NCI-H2196 (cell line): ENCODE data around the gene GPR176.
"Not testable (repeated sequence)": the region's sequence is repeated elsewhere in the genome, so short reads cannot be mapped to it uniquely, and the experiment has no call there.

Experiments used
- DNase-seq: peaks from one replicate; lab custom pipeline; 2025; ENCODE audit not compliant: unreplicated experiment; lab: John Stamatoyannopoulos, UW

Gene GPR176

DNA sequence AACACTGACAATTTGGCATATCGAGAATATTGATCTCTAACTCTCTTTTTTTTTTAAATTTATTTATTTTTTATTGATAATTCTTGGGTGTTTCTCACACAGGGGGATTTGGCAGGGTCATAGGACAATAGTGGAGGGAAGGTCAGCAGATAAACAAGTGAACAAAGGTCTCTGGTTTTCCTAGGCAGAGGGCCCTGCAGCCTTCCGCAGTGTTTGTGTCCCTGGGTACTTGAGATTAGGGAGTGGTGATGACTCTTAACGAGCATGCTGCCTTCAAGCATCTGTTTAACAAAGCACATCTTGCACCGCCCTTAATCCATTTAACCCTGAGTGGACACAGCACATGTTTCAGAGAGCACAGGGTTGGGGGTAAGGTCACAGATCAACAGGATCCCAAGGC is 27.0 kb downstream of the GPR176 start:
- DNase-seq = not testable (repeated sequence)

DNA sequence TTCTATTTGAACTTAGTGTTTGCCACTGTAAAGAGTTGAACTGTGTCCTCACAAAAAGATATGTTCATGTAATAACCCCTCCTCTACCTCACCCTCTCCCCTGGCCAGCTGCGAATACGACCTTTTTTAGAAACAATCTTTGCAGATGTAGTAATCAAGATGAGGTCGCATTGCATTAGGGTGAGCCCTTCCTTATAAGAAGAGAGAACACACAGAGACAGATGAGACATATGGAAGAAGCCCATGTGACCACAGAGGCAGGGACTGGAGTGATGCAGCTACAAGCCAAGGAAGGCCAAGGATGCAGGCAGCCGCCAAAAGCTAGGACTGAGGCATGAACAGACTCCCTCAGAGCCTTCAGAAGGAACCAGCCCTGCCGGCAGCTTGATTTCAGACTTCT is 27.6 kb downstream of the GPR176 start:
- DNase-seq = no peak

DNA sequence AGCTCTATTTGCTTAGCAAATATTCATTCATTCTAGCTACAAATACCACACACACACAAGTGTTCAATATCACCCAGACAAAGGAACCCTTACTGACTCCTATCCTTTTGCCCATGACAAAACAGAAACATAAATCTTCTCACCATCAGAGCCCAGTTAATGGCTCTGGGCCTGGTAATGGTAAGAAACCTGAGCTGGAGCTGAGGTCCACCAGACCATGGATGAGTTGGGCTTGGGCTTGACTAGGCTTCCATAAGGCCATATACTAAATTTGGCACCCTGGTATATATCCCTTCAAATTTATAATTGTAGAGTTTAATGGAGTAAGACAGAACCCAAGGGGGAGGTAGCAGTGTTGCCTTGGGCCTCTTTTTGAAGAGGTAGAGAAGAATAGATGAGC is 29.4 kb downstream of the GPR176 start:
- peak; percentile 3 for DNase-seq

DNA sequence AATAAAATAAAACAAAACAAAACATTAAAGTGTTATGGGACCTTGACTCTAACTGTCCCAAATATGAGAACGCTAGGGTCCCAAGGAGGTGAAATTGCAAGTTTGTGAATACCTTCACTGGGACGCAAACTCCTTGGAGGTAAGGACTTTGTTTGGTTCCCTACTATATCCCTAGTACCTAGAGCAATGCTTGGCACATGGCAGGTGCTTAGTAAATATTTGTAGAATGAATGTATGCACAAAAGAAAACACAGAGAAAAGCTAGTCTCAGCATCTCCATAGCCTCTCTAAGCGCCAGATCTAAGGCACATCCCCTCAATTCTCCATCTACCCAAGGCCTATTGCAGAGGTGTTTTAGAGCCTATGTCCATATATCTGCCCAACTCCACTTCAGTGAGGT is 30.5 kb downstream of the GPR176 start:
- no peak for DNase-seq

DNA sequence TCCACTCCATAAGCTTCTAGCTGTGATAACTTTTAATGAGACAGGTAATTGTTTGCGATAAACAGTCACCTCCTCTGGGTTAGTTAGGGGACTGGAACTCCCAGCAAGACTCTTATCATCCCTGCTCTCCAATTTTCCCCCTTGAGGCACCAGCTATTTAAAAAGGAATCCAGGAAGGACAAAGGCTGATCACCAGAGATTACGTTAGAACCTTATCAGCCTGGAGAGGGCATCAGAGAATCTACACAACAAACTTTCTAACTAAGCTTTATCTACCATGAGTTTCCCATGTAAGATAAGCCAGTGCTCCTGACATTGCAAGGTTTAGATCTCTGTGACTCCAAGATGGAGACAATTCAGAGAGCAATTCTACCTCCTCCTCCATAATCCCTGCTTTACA is 31.3 kb downstream of the GPR176 start:
- DNase-seq = no peak

DNA sequence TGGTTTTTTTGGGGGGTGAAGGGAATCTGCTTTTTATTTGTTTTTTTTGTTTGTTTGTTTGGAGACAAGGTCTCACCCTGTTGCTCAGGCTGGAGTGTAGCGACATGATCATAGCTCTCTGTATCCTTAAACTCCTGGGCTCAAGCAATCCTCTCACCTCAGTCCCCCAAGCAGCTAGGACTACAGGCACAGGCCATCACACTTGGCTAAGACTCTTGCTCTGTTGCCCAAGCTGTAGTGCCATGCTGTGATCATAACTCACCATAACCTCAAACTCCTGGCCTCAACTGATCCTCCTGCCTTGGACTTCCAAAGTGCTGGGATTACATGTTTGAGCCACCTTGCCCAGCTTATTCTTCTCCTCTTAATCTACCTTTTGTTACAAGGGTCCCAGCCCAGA is 31.8 kb downstream of the GPR176 start:
- DNase-seq = no peak

DNA sequence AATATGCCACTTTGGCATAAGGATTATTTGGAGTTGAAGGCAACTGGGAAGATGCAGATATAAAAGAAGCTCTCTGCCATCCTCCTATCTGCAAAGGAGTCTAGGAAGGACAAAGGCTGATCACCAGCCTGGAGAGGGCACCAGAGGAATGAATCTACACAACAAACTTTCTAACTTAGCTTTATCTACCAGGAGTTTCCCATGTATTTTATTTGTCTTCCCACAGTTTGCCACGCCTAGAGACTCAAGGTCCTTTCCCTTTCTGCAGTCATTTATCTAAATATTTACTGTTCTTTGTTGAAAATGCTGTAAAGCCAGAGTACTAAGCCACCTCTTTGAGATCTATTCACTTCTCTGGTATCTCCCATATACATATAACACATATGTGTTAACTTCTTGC is 32.2 kb downstream of the GPR176 start:
- no peak for DNase-seq

DNA sequence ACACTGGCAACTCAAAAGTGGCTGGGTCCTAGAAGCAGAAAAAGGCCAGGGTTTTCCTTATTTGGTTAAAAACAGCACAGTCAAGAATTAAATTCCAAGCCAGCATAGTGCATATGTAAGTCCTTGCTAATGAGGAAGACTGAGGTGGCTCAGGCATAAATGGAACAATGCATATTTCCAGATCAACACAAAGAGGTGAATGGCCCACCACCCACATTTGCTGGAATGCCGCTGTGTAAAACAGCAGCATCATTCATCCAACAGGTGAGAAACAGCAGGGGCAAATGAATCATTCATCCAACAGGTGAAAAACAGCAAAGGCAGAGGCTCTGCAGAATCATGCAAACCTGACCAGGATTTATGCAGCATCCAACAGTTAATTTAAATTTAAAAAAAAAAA is 32.9 kb downstream of the GPR176 start:
- no peak for DNase-seq

DNA sequence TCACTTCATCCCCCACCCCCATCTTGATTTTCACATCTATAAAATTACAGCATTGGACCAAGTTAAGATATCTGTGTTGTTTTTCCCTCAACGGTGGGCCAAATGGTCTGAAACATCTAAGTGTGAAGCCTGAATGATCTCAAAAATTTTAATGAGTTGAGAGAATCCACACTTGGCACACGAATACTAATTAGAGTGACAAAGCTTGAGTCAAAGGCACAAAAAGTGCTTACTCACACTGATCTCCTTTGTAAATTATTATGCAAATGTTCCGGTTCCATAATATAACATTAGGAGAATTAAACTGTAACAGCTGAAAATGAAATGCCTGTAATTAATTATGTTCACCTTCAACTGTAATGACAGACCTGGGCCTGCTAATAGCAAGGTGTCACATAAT is 33.6 kb downstream of the GPR176 start:
- DNase-seq = no peak

DNA sequence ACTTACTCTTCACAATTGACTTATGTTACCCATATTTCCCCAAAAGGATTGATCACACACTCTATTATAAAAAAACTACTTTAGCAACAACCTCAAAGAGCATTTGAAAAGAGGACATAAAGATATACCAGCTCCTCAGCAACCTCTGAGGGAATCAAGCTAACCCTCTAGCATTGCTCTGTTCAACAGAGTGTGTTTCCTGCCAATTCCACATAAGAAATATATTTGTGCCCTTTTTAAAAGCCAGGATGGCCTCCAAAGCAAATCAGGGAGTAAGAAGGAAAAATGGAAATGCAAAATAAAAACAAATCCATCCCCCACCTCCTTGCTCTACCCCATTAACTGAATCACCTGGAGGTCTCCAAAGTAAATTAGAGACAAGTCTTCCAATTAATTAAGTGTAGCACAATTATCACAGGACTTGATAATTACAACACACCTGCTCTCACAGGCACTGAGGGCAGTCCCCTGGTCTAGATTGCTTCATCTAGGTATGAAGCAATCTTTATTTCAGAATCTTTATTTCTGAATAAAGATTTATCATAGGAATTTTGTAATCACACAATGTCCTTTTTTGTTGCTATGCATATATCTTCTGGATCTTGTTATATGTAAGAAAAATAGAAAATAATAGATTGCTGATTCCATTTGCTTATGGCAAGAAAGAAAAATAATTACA is 34.8 kb downstream of the GPR176 start:
- no peak for DNase-seq

DNA sequence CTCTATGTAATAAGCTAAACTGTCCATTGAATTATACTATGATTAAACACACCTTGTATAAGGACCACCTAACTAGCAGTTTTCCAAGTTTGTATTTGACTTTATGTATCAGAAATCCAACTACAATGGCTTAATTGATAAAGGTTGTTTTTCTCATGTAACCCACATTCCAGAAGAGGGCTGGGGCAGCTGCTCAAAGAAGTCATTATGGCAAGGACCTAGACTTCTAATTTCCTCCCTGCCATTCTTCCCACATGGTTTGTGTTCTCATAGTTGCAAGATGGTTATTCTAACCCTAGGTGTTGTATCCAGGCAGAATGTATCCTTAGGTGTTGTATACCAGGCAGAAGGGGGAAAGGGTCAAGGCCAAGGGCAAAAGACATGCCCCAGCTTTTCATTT is 35.7 kb downstream of the GPR176 start:
- DNase-seq = no peak

DNA sequence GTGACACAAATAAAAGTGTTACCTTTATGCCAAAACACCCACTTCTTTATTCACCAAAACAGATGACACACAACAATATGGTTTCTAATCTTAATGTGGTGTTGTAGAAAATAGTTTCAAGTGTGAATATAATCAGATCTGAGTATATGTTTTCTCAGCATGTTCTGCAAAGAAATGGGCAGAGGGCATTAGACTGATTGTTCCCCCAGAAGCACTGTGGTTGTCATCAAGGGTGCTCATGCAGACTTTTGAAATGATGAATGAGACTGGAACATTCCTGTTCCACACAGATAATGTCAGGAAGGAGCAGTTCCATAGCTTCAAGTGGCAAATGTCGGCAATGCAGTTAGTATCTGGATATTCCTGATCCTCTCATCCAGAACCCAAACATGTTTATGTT is 37.5 kb downstream of the GPR176 start:
- DNase-seq = no peak

DNA sequence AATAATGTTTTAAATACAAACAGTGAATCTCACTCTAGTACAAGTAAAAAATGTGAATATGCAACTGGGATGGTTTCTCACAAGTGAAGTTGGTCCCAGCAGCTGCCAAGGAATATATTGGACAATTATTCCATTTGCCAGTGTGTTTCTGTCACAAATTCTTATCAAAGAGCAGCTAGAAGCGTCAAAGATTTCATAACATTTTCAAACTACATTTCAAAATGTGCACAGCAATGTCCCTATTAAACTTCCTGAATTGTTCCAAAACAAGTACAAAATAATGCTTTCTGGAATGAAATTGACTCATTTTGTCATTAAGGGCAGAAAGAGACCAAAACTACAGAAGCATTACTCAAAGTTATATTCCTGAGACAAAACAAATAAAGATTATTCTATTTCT is 38.3 kb downstream of the GPR176 start:
- no peak for DNase-seq

DNA sequence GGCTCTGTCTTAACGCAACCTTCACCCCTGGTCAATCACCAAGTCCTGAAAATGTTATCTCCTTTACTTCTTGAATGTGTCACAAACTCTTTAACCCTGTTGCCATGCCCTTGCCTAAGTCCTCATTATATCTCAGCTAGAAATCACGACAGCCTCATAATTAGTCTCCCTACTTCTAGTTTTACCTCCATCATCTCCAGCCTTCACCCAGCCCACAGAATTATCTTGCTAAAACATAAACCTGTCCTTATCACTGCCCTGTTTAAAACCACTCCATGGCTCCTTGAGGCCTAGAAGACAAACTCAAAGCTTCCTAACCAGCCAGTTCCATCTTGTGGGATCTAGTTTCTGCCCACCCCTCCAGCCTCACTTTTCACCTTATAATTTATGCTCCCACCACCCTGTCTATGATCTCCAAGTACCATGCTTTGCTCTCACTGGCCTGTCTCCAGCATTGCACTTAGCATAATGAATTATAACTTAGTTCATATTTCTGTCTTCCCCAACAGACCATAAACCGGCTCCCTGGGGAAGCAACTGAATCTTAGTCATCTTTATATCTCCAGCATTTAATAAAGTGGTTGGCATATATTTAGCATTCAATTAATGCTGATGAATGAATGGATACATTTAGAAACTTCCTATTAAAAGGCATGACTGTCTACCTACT is 39.2 kb downstream of the GPR176 start:
- no peak for DNase-seq

DNA sequence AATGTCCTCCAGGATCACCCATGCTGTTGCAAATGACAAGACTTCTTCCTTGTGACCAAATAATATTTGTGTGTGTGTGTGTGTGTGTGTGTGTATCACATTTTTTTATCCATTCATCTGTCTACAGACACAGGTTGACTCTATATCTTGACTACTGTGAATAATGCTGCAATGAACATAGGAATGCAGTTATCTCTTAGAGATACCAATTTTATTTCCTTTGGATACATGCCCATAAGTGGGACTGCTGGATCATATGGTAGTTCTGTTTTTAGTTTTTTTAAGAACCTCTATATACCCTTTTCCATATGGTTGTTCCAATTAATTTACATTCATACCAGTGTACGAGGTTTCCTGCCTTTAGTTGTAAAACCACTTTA is 41.7 kb downstream of the GPR176 start:
- no peak for DNase-seq

DNA sequence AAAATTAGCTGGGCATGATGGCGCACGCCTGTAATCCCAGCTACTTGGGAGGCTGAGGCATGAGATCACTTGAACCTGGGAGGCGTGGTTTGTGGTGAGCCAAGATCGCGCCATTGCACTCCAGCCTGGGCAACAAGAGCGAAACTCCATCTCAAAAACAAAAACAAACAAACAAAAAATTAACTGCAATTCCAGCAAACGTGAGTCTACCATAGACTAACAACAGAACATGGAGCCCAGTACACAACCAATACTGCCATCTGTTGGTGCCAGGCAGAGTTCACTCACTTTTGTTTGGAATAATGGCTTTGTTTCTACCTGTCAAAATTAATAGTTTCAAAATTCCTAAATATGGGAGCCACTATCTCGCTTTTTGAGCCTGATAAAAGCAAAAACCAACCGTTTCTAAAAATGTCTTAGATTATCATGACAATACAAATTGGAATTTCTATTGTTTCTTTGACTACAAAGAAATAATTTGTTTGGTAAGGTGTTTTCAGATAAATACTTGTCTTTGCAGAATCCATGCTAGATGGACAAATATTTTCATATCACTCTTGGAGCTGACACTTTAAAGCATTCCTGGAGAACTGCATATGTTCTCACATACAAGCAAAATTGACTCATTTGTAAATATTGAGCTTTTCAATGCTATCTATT is 45.0 kb downstream of the GPR176 start:
- no peak for DNase-seq

DNA sequence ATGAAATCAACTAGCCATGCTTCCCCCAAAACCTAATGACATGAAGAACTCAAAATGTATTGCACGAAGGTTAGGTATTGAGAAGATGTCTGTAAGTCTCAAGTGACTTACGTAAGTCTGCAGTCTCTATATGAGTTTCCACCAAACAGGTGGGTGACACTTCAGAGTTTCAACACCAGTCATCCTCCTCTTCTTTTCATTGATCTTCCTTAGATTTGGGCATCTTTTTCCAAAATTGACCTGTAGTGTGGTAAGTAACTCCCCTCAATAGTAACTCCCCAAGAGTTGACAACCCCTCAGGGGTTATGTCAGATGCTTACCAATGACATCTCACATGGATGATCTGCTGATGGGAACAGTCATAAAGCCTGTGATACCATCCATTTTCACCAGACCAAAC is 46.1 kb downstream of the GPR176 start:
- DNase-seq = no peak

DNA sequence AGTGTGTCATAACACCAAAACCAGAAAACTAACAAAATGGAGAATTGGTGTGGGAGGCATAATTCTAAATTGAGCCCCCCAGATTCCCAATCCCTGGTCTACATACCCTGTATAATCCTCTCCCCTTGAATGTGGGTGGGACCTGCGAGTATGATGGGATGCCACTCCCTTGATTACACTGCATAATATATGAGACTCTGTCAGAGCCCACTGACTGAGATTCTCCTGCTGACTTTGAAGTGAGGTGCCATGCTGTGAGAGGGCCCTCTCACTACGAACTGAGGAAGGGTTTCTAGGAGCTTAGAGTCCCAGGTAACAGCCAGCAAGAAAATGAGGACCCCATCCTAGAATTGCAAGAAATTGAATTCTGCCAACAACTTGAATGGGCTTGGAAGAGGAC is 49.5 kb downstream of the GPR176 start:
- no peak for DNase-seq

DNA sequence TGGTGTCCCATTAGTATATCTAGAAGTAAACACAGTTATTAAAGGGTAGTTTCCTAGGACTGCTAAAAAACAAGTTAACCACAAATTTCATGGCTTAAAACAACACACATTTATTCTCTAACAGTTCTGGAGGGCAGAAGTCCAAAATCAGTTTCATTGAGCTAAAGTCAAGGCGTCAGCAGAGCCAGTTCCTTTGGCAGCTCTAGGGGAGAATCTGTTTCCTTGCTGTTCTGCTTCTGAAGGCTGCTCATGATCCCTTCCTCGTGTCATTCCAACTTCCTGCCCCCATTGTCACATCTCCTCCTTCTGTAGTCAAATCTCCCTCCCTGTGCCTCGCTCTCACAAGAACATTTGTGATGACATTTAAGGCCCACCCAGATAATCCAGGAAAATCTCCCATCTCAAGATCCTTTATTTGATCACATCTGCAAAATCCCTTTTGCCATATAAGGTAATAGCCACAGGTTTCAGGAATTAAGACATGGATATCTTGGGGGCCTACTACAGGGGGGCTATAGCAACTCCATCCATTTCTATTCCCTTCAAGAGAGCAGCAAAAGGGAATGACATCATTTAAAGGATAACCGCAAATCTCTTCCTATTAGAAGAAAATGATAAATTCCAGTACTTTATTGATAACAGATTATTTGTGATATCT is 50.1 kb downstream of the GPR176 start:
- no peak for DNase-seq

DNA sequence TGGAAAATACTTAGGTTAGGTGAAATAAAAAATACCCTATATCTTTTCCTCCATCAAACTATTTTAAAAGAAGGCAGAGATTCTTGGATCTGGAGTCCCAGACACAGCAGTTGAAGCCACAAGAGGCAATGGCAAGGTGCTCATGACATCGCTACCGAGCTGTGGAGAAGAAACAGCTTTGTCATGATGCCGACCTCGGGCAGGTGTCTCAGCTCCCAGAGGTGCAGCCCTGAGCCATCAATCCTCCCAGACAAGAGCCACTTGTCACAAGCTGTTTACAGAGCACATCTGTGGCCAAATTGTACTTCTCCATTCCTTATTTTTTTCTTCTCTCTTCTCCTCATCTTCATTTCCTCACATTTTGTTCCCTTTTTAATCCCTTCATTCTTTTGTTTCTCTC is 50.8 kb downstream of the GPR176 start:
- peak; percentile 6 for DNase-seq

DNA sequence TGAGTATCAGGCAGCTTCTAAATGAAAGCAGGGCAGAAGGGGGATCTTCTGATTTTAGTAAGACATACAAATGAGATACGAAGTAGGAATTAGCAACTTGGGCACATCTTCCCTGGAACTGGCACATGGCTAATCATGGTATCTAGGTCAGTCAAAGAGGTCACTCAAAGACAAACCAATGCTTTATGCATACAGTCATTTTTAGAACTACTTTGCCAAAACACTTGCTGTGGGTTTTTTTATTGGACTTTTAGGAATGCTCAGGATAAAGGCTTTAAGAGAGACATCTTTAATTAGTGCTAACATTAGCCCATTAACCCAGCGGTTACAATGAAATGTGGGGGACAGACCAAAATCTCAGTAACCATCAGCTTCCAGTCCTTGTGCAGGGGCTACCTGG is 51.7 kb downstream of the GPR176 start:
- DNase-seq = no peak

DNA sequence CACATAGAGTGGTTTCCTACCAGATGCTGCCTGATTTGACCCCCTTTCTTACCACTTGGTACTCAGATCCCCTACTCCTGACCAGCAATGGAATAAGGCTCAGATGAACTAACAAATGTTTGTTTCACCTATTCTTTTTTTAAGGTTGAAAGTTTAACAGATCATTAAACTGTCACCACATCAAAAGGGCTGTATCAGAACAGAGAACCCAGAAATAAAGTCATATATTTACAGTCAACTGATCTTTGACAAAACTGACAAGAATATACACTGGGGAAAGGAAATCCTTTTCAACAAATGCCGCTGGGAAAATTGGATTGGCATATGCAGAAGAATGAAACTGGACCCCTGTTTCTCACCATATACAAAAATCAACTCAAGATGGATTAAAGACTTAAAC is 56.0 kb downstream of the GPR176 start:
- DNase-seq = no peak
